Ovary (tissue), 9 donors: ENCODE measurements around the gene GGA3. TPM values are rescaled to one million over a fixed set of nuclear protein-coding genes. Genes with fewer than 3 reads are reported as not detected.
A peak's percentile ranks its signal among the peaks of the same experiment; 100 is the strongest.

Source experiments
- DNase-seq, 5 donors: peaks; one replicate each; pipeline ENCODE4 v3.0.0-alpha.2; 2019 to 2020
- H3K27ac ChIP-seq, 2 donors: fragments of 200-600 bp; one replicate each; pipeline versions ENCODE4 v1.5.1 to v1.8.0; 2019 to 2022
- H3K27me3 ChIP-seq: fragments of 200-600 bp; one replicate; pipeline ENCODE4 v1.8.0; 2022
- H3K36me3 ChIP-seq: fragments of 200-600 bp; sonication (generic); one replicate; pipeline ENCODE4 v1.5.1; 2019
- H3K4me1 ChIP-seq: one replicate; pipeline ENCODE4 v1.8.1; 2013; ENCODE audit warnings: mild to moderate bottlenecking, moderate library complexity; ENCODE audit not compliant: insufficient read depth
- H3K4me3 ChIP-seq: fragments of 200-600 bp; sonication (generic); one replicate; pipeline ENCODE4 v1.5.1; 2017
- H3K9me3 ChIP-seq, 2 donors: fragments of 200-600 bp in 1 of 2; sonication (generic) in 1 of 2; one replicate each; pipeline versions ENCODE4 v1.5.1 to v1.8.1; 2013 to 2019; ENCODE audit warnings: mild to moderate bottlenecking in 1 of 2, moderate library complexity in 1 of 2
- EP300 ChIP-seq: sonication (generic); formaldehyde crosslinking; IDR thresholded peaks from one replicate; pipeline ENCODE4 v1.6.1; 2017; ENCODE audit warnings: antibody characterized with exemption
- POLR2A ChIP-seq: fragments of 450-650 bp; IDR thresholded peaks from one replicate; pipeline ENCODE4 v1.6.1; 2017; ENCODE audit warnings: antibody characterized with exemption, mild to moderate bottlenecking, moderate library complexity
- WGBS, 3 donors: extraction: QIAGEN DNeasy Blood & Tissue Kit in 1 of 3; methylation state at CpG; one replicate each; pipeline versions ENCODE4 v1.1.5 to v1.1.7; 2013 to 2017; 5-methylcytosine and 5-hydroxymethylcytosine counted together
- intact Hi-C, 4 donors: fragments of 100-400 bp; cut with DNase I; formaldehyde crosslinking; loops; one replicate each; pipeline versions ENCODE4 v1.11.0 to v1.15.1; 2022 to 2023
- polyA plus RNA-seq, 2 donors: library from polyadenylated mRNA; stranded (reverse); fragments of 200-250 nt in 1 of 2; fragments of 350-450 nt in 1 of 2; fragmentation: Illumina TruSeq in 1 of 2; extraction: RNeasy Lipid Tissue Mini Kit (QIAGEN cat#74804) in 1 of 2; gene quantifications; one replicate each; pipeline ENCODE4 v1.2.3, GENCODE V29; 2013 to 2014
- total RNA-seq, 7 donors: library from RNA; depleted of rRNA in 2 of 7; stranded (reverse); fragments of >200 nt in 2 of 7; fragmentation: NEBNext Ultra II Directional in 3 of 7; extraction: Animal tissue kit (Norgen Biotek cat#: 25700) in 3 of 7; gene quantifications; one replicate each; pipeline versions ENCODE4 v1.1.0 to v1.2.4, GENCODE V29; 2016 to 2023
- TF ChIP-seq, protein P1 (sequence below), 3 donors: fragments of 450-650 bp in 2 of 3; fragments of 200-600 bp in 1 of 3; IDR thresholded peaks; one replicate each; pipeline versions ENCODE4 v1.5.1 to v1.8.0; 2016 to 2022; ENCODE audit warnings: antibody characterized with exemption in 3 of 3, mild to moderate bottlenecking in 1 of 3
- donor health status: DM: no; HTN: no; CAD: no; lungs with moderate emphysema.
- donor health status: DM: no; HTN: no; CAD: no.
- donor health status: Bipolar disorder and iron deficiency.
- donor health status: DM: yes; HTN: yes; CAD: no.
- donor health status: DM: no; HTN: no; CAD: no.
- donor health status: DM: yes; HTN: yes; CAD: no.

The GGA3 gene
- total and polyA plus RNA-seq, 9 donors: 18.2 to 48.9 (median 38.3) TPM

DNA sequence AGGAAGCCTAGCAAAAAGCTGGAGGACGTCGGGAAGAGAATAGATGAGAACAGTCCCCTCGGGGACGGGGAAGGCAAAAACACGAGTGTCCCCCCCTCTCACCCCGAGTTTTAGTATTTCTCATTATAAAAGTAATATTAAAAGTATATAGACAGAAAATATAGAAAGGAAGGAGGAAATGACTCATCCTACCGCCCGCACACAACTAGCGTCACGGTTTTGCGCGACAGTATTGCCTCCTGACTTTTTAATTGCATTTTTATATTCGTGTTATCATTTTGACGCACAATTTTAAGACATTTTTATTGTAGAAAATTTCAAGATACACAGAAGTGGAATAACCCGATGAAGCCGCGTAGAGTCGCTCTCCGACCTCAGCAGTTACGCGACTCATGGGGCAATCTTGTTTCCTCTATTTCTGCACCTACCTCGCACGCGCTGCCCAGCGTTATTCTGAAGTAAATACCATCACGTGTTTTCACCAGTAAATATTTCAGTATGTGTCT lies 28.5 kb upstream of the GGA3 start:
- intact Hi-C loops: no loop called here
- no peaks in the 10 kb centered on the region for H3K9me3 ChIP-seq
- WGBS, 3 donors: 3 to 11% (median 3%) methylated on average over 26 of the region's 26 CpGs
- no peaks in the 10 kb centered on the region for H3K27me3 ChIP-seq
- TF ChIP-seq EP300 (no peak), POLR2A (no peak)
- TF ChIP-seq, protein P1, sequence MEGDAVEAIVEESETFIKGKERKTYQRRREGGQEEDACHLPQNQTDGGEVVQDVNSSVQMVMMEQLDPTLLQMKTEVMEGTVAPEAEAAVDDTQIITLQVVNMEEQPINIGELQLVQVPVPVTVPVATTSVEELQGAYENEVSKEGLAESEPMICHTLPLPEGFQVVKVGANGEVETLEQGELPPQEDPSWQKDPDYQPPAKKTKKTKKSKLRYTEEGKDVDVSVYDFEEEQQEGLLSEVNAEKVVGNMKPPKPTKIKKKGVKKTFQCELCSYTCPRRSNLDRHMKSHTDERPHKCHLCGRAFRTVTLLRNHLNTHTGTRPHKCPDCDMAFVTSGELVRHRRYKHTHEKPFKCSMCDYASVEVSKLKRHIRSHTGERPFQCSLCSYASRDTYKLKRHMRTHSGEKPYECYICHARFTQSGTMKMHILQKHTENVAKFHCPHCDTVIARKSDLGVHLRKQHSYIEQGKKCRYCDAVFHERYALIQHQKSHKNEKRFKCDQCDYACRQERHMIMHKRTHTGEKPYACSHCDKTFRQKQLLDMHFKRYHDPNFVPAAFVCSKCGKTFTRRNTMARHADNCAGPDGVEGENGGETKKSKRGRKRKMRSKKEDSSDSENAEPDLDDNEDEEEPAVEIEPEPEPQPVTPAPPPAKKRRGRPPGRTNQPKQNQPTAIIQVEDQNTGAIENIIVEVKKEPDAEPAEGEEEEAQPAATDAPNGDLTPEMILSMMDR (IDR thresholded peaks at IDR 0.05): no peak
- H3K4me3 ChIP-seq: peak overlapping the region; percentile 66
- no peaks in the 10 kb centered on the region for H3K36me3 ChIP-seq
- peak in 3 of 5 donors; percentile 47 to 55 (median 54) for DNase-seq
- peak overlapping the region; percentile 51 to 75 for H3K27ac ChIP-seq
- no peaks in the 10 kb centered on the region for H3K4me1 ChIP-seq

DNA sequence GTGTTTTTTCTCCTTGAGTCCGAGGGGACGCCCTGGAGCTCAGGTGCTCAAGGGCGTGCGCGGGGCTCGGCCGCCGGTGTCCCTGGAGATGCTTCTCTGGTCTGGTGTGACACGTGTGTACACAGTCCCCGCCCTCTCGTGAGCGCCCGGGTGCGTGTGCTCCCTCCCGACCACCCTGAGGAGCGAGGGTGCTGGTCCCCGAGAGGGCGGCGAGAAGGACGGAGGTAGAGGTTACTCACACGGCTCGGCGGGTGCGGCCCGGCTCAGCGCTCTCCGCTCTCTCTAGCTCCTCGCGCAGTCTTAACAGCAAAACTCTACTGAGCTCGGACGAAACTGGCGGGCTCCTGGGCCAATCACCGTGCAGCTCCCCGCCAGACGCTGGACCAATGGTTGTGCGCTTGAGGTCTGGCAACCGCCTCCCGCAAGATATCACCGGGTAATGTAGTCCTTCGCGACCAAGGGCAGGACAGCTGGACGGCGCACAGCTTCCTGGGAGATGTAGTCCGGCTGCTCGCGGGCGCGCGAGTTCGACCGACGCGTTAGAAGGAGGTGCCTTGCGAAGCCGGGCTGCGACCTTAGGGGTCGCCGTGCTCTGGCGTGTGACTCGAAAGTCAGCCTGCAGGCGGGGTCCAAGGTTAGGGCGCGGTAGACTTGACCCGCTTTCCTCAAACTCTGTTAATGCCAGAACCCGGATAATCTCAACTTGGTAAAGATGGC lies 27.9 kb upstream of the GGA3 start, which contains the start of gene SLC25A19:
TSS of gene SLC25A19 (minus strand) at position 319 of the 717 bp plus-strand sequence. CDS start 2,669 bp downstream, outside the sequence.
- H3K36me3 ChIP-seq: no peaks in the 10 kb centered on the region
- intact Hi-C loops: no loop called here
- H3K9me3 ChIP-seq: no peaks in the 10 kb centered on the region
- DNase-seq: peak; percentile 96 to 98 (median 96)
- WGBS, 3 donors: 0 to 1% (median 0%) methylated on average over 62 to 65 of the region's 65 CpGs
- no peaks in the 10 kb centered on the region for H3K27me3 ChIP-seq
- TF ChIP-seq, protein P1 (IDR thresholded peaks at IDR 0.05): no peak
- TF ChIP-seq POLR2A: peak; percentile 70
- peak within 1 kb of the TSS; percentile 51 to 75 for H3K27ac ChIP-seq
- H3K4me3 ChIP-seq: peak within 1 kb of the TSS; percentile 66
- no peaks in the 10 kb centered on the region for H3K4me1 ChIP-seq

DNA sequence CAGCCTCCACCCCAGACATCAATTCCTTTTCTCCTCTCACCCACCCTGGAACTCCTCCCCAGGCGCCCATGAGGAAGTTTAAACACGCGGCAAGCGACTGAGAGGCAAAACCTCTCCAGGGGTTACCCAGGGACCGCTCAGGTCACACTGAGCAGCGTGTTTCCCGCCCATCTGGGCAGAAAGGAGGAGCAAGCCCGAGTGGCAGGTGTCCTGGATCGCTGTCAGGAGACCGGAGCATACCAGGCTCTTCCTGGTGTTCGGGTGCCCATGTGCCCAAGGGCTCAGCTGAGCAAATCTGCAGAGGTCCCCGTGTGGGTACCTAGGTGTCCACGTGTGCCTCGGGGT lies 27.3 kb upstream of the GGA3 start:
- TF ChIP-seq EP300 (no peak), POLR2A (no peak)
- TF ChIP-seq, protein P1 (IDR thresholded peaks at IDR 0.05): no peak
- DNase-seq: no peak
- peak overlapping the region in 1 of 2 donors; percentile 75 for H3K27ac ChIP-seq
- H3K9me3 ChIP-seq: no peaks in the 10 kb centered on the region
- no peaks in the 10 kb centered on the region for H3K36me3 ChIP-seq
- intact Hi-C loops: no loop called here
- H3K27me3 ChIP-seq: no peaks in the 10 kb centered on the region
- no peaks in the 10 kb centered on the region for H3K4me1 ChIP-seq
- peak overlapping the region; percentile 66 for H3K4me3 ChIP-seq
- WGBS, 3 donors: 0 to 1% (median 1%) methylated on average over 14 of the region's 14 CpGs

DNA sequence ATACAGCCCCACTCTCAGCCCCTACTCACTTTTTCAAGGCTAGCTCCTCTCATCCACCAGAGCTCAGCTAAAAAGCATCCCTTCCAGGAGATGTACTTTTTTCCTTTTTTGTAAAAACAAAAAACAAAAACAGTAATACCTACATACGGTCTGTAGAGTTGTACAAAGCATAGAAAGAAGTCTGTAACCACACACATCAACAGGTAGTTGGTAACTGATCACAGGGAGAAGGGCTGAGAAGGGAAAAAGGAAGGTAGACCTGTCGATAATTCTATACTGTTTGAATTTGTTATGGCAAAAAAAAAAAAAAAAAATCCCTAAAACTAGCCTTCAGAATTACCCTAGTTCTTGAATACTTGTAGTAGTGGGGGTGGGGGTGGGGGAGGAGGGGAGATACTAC lies 27.0 kb upstream of the GGA3 start:
- H3K36me3 ChIP-seq: no peaks in the 10 kb centered on the region
- H3K4me3 ChIP-seq: peak overlapping the region; percentile 66
- no peaks in the 10 kb centered on the region for H3K9me3 ChIP-seq
- H3K27ac ChIP-seq: no peak overlapping the region
- no peak for TF ChIP-seq EP300
- TF ChIP-seq, protein P1 (IDR thresholded peaks at IDR 0.05): no peak
- TF ChIP-seq POLR2A: no peak
- H3K4me1 ChIP-seq: no peaks in the 10 kb centered on the region
- DNase-seq: no peak
- 21 to 29% (median 22%) methylated on average over 2 of the region's 2 CpGs for whole genome bisulfite sequencing, 3 donors
- H3K27me3 ChIP-seq: no peaks in the 10 kb centered on the region
- intact Hi-C loops: no loop called here
